Measurements from ENCODE around the gene SLC6A11.

- TF ChIP-seq RAD21 (CRISPR knock-in tag; conservative IDR thresholded peaks at IDR 0.05 in 1 of 2, IDR thresholded peaks at IDR 0.05 in 1 of 2): no peak
- TF ChIP-seq KAT8 (IDR thresholded peaks at IDR 0.05; ENCODE audit: low read depth): no peak
- no peak for TF ChIP-seq EZH2 (IDR thresholded peaks at IDR 0.05; ENCODE audit: borderline replicate concordance, low read depth, low read length)
- no peak for TF ChIP-seq TAF7 (tag; IDR thresholded peaks at IDR 0.05)
Observed at GRCh38 chr3:10857235-10857634, 41.2 kb downstream of the SLC6A11 start.

All from K562 (cell line).